Stimulated activated CD8-positive, alpha-beta memory T cell treated with anti-CD3 and anti-CD28 coated beads, Interleukin-7, amount 100 ng/mL, for 48 hours (primary cell): ENCODE results near the gene DDX46.
"Not testable (repeated sequence)": the region's sequence is repeated elsewhere in the genome, so short reads cannot be mapped to it uniquely, and the experiment has no call there.

Experiments used
- DNase-seq, 2 donors: peaks; one replicate each; pipeline ENCODE4 v3.0.0-alpha.2; 2020; ENCODE audit warnings: low read depth in 1 of 2; ENCODE audit errors: extremely low read depth in 1 of 2

The DDX46 gene, protein sequence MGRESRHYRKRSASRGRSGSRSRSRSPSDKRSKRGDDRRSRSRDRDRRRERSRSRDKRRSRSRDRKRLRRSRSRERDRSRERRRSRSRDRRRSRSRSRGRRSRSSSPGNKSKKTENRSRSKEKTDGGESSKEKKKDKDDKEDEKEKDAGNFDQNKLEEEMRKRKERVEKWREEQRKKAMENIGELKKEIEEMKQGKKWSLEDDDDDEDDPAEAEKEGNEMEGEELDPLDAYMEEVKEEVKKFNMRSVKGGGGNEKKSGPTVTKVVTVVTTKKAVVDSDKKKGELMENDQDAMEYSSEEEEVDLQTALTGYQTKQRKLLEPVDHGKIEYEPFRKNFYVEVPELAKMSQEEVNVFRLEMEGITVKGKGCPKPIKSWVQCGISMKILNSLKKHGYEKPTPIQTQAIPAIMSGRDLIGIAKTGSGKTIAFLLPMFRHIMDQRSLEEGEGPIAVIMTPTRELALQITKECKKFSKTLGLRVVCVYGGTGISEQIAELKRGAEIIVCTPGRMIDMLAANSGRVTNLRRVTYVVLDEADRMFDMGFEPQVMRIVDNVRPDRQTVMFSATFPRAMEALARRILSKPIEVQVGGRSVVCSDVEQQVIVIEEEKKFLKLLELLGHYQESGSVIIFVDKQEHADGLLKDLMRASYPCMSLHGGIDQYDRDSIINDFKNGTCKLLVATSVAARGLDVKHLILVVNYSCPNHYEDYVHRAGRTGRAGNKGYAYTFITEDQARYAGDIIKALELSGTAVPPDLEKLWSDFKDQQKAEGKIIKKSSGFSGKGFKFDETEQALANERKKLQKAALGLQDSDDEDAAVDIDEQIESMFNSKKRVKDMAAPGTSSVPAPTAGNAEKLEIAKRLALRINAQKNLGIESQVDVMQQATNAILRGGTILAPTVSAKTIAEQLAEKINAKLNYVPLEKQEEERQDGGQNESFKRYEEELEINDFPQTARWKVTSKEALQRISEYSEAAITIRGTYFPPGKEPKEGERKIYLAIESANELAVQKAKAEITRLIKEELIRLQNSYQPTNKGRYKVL

DNA sequence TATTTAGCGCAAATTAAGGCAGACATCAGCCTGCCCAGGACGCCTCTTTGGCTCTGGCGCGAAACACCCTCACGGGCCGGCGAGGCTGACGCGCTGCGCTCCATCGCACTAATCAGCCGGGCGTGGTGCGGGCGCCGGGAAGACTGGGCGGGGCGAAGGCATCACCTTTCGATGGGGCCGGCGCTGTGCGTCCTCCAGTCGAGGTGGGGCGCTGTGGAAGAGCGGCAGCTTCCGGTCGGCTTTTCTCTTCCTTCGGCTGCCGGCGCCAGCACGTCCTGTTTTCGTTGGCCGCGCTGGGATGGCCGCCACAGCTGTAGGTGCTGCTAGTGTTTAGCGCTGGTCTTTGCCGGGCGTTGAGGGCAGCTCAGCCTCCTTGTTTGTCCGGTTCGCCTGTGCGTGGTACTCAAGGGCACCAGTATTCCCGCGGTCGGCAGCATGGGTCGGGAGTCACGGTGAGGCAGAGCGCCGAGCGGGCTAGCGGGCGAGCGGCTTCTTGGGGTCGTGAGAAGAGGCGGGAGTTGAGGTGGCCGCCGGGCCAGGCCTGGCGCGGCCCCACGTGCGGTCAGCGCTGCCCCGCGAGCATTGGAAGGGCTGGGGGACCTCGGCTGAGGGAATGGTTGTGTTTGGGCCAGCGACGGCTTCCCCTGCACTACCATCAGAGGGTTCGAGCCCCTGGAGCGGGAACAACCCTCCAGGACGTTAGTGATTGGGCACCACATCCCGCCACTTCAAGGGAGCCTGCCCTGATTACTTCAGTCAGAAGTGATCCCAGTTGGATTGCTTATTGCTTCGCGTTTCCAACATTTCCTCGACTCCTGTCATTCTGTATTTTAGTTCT lies at the start of gene DDX46:
Gene DDX46, plus strand, starts transcription at position 276 of the 838 bp plus-strand sequence. Its CDS starts 160 bp downstream, at position 436.
- peak; percentile 85 to 91 for DNase-seq

DNA sequence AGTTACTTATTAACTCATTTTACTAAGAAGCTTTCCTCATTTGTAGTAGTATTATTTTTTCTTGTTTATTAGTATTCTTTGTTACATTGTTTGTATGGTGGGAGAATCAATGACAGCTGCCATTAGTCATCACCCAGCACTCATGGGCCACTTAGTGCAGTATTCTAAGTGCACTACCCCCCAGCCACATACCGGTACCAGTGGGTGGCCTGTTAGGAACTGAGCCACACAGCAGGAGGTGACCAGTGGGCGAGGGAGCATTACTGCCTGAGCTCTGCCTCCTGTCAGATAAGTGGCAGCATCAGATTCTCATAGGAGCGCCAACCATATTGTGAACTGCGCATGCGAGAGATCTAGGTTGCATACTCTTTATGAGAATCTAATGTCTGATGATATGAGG lies 44.5 kb upstream of the DDX46 start:
- no peak for DNase-seq

DNA sequence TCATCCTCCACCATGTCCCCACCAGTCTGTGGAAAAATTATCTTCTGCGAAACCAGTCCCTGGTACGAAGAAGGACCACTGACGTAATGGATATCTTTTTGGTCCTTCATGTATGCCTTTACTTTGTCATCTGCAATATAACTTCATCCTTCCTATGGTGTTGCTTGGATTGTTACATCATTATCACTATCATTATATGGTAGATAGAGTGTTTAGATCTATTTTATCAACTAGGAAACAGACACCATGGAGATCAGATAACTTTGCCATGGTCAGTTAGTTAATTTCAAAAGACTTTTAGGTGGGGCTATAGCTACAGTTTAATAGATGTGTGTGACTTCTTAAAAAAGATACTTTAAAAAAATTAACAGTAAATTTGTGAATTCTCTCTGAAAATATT lies 44.0 kb upstream of the DDX46 start:
- DNase-seq: no peak

DNA sequence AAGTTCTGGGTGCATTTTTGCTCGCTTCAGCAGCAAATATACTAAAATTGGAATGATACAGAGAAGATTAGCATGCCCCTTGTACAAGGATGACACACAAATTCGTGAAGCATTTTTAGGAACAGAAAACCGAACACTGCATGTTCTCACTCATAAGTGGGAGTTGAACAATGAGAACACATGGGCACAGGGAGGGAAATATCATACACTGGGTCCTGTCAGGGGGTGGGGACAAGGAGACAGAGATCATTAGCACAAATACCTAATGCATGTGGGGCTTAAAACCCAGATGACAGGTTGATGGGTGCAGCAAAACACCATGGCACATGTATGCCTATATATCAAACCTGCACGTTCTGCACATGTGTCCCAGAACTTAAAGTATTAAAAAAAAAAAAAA lies 43.1 kb upstream of the DDX46 start:
- DNase-seq: not testable (repeated sequence)

DNA sequence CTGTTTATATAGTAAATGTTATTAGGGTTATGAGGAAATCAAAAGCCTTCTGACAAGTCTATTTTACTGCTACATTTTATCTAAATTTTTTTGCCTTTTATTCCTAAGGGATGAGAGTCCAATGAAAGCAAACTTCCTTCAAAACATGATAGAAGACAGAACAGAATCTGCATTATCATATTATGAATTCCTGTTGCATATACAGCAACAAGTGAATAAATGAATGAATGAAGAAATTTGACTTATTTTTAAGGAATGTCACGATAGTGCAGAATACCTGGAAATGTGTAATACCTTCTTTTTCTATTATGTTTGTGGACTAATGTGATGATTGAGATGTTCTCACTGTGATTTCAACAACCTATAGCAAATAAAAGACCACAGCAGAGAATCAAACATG lies 33.7 kb upstream of the DDX46 start:
- DNase-seq: no peak

DNA sequence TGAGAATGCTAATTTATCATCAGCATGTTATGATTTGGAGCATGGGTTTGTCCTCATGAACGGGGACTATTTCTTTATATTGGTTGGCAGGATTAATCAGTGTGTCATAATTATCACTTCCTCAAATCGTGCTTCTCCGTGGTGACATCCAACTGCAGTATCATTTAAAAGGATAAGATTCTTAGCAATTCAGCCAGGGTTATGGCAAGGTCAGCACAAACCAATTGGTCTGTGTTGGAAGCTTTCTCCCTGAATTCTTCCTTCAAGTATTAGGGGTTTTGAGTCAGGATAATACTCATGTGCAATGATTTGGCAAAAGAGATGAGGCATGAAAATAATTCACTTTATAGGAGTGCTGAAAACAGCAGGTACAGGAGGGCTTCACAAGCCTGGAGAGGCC lies 25.8 kb upstream of the DDX46 start:
- DNase-seq: no peak

DNA sequence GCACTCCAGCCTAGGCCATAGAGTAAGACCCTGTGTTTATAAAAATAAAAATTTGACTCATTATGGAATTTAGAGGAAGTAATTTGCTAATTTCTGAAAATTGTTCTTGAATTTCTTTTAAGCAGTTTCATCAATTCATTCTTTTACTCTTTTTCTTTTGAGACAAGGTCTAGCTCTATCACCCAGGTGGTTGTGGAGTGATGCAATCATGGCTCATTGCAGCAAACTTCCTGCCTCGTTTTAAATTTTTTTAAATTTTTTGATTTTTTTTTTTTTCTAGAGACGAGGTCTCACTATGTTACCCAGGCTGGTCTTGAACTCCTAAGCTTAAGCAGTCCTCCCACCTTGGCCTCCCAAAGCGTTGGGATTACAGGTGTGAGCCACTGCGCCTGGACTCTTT lies 23.3 kb upstream of the DDX46 start:
- DNase-seq: no peak

DNA sequence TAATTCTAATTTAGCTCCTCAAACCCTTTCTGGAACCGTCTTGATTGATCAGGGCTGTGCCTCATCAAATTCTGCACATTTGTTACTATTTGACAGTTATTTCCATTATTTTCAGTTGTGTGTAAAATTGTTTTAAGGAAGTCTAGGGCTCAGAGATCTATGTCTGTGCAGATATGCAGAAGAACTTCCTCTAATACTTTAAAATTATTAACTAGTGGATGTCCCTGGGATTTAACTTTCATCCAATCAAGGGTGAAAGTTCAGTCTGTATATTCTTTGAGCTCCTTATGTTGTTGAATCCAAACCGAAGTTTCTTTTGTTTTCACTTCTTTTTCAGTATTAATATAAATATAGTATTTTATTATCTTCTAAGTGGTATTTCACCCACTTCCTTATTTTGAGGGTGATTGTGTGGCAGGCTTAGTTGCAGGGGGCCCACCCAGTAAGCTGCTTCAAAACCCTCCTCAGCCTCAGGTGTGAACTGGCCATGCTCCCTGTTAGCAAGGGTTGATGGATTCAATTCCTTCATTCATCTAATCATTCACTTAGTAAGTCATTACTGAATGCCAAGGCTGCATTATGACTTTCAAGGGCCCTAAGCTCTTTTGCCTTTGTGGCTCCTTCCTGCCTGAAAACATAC lies 22.3 kb upstream of the DDX46 start:
- DNase-seq: no peak

DNA sequence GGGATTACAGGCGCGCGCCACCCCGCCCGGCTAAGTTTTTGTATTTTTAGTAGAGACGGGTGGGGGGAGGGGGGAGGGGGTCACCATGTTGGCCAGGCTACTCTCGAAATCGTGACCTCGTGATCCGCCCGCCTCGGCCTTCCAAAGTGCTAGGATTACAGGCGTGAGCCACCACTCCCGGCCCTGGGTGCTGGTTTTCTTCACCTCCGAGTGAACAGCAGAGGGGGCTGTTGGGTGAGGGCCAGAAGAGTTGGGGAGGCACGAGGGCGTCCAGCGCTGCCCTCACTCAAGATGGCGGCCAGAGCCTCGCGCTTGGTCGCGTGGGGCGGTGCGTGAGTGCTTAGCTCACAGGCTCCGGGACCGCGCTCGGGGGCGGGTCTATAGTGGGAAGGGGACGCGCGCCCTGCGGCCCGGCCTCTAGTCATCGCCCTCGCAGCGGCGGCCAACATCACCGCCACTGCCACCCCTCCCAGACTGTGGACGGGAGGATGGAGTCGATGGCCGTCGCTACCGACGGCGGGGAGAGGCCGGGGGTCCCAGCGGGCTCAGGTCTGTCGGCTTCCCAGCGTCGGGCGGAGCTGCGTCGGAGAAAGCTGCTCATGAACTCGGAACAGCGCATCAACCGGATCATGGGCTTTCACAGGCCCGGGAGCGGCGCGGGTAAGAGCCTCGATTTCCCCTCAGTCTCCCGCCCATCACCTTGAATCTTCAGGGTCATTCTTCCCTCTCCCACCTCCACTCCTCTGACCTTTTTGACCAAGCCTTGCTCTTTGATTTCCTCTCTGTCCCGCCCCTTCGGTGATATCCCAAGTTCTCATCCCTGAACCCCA lies 20.2 kb upstream of the DDX46 start, which contains the start of gene CAMLG:
Gene CAMLG, plus strand, starts transcription at position 416 of the 830 bp plus-strand sequence. Its CDS starts 73 bp downstream, at position 489.
- peak; percentile 95 to 97 for DNase-seq

DNA sequence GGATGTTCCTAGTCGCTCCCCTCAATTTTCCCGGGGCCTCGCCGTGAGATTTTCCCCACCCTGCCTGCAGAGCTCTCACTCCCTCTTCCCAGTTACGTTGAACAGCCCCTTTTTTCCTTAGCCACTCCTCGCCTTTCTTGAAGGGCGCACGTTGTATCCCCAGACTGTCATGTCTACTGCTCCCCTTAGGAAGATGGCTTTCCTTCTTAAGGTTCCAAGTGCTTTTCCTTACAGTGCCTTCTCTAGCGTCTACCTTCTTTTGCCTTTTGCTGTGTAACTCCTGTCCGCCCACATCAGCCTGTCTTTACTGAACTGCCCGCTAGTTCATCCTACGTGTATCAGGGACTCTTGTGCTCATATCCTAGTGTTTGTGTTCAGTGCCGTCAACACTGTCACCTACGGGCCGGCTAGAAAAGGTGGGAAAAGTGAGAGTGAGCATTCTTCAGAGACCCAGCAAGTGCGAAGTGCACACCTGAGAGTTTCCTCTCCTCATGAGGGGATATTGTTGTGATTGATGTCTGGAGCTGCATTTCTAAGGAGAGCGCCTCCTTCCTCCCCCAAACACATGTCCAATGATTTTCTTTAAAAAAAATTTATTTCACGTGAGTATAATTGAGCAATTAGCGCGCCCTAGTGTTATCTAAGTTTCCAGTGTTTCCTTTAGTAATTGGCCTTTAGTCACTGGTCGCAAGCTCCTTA lies 19.5 kb upstream of the DDX46 start:
- peak in 1 of 2 donors; percentile 8 for DNase-seq

DNA sequence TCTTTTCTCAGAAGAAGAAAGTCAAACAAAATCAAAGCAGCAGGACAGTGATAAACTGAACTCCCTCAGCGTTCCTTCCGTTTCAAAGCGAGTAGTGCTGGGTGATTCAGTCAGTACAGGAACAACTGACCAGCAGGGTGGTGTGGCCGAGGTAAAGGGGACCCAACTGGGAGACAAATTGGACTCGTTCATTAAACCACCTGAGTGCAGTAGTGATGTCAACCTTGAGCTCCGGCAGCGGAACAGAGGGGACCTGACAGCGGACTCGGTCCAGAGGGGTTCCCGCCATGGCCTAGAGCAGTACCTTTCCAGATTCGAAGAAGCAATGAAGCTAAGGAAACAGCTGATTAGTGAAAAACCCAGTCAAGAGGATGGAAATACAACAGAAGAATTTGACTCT lies 17.5 kb upstream of the DDX46 start:
- DNase-seq: no peak

DNA sequence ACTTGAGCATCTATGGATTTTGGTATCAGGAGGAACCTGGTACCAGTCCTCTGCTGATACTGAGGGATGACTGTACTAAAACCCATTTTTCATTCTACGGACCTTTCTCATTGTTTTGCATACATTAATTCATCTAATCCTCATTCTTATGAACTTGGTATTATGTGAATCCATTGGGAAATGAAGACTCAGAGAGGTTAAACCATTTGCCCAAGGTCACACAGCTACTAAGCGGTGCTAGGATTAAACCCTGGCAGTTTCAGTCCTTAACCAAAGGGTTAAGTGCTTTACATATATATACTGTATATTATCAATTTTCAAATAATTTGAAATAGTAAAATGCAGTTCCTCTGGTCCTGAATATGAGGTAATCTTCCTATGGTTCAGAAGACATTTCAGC lies 16.4 kb upstream of the DDX46 start:
- no peak for DNase-seq

DNA sequence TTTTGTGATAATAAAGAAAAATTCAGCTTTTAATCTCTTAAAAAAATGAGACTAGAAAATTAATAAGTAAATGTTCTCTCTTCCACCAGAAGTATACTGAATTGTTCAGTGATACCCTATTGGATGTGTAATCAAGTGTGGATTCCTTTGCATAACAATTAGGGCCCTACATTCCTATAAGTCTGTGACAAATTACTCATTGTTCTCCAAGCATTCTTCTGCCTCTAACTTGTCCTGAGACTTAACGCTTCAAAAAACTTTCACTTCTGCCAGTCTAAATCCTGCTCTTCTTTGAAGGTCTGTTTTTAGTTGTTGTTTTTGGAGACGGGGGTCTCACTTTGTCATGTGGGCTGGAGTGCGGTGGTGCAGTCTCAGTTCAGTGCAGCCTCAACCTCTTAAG lies 9.2 kb upstream of the DDX46 start:
- no peak for DNase-seq

DNA sequence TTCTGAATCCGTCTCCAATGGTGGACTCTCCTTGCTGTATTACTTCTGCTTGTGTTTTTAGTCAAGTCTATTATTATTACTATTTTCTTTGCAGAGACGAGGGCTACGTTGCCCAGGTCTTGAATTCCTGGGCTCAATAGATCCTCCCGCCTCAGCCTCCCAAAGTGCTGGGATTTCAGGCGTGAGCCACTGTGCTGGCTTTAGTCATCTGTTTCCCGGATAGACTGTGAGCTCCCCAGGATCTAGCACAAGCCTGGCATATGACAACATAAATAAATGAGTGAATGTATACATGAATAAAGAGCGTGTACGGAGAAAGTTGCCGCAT lies 439 bp upstream of the DDX46 start:
- DNase-seq: no peak

DNA sequence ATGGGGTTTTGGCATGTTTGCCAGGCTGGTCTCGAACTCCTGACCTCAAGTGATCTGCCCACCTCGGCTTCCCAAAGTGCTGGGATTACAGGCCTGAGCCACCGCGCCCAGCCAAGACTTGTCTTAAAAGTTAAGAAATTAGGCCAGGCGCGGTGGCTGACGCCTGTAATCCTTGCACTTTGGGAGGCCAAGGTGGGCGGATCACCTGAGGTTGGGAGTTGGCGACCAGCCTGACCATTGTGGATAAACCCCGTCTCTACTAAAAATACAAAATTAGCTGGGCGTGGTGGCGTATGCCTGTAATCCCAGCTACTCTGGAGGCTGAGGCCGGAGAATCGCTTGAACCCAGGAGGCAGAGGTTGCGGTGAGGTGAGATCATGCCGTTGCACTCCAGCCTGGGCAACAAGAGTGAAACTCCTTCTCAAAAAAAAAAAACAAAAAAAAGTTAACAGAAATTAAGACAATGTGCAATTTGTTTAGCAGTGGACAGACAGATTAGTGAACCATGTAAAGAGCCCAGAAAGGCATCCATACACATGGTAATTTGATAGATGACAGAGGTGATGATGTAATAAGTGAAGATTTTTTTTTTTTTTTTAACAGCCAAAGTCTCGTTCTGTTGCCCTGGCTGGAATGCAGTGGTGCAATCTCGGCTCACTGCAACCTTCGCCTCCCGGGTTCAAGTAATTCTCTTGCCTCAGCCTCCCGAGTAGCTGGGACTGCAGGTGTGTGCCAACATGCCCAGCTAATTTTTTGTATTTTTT lies 9.1 kb downstream of the DDX46 start:
- DNase-seq: not testable (repeated sequence)

DNA sequence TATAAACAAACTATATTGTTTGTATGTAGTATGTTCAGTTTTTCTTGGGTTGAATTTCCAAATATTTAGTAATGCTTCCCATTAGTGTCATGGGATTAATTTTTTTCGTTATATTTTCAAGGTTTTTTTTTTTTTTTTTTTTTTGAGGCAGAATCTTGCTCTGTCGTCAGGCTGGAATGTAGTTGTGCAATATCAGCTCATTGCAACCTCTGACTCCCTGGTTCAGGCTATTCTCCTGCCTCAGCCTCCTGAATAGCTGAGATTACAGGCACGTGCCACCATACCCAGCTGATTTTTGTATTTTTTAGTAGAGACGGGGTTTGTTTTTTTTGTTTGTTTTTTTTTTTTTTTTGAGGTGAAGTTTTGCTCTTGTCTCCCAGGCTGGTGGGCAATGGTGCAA lies 10.6 kb downstream of the DDX46 start:
- no peak for DNase-seq

DNA sequence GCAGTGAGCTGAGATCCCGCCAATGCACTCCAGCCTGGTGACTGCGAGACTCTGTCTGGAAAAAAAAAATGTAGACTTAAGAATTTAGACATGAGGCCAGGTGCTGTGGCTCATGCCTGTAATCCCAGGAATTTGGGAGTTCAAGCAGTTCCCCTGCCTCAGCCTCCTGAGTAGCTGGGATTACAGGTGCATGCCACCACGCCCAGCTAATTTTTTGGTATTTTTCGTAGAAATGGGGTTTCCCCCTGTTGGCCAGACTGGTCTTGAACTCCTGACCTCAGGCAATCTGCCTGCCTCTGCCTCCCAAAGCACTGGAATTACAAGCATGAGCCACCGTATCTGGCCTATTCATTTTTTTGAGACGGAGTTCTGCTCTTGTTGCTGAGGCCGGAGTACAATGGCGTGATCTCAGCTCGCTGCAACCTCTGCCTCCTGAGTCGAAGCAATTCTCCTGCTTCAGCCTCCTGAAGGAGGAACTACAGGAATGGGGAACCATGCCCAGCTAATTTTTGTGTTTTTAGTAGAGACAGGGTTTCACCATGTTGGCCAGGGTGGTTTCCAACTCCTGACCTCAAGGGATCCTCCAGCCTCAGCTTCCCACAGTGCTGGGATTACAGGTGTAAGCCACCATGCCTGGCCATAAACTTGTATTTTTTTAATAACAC lies 14.0 kb downstream of the DDX46 start:
- DNase-seq: no peak

DNA sequence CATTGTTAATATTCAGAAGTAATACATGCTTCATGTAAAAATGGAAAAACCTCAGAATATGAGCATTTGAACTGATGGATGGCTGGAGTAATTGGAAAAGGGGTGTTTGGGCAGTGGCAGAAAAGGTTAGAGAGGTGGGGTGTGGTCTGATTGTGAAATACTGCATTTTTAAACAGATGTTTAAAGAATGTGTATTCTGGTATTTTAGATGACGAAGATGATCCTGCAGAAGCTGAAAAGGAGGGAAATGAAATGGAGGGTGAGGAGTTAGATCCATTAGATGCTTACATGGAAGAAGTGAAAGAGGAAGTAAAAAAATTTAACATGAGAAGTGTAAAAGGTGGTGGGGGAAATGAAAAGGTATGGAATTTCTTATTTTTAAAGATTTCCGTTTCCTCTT lies 18.8 kb downstream of the DDX46 start:
- no peak for DNase-seq
